ENCODE measurements around the gene FLCN. TPM values are rescaled to one million over a fixed set of nuclear protein-coding genes. Genes with fewer than 3 reads are reported as not detected.
"Not testable (repeated sequence)": the region's sequence is repeated elsewhere in the genome, so short reads cannot be mapped to it uniquely, and the experiment has no call there.

Gene FLCN
- total and polyA plus RNA-seq, 4 donors: 8.5 to 46.7 (median 28.4) TPM

- H3K27ac ChIP-seq (ENCODE audit: low read depth in 1 of 2, low read length in 2 of 2): peak within 1 kb of the TSS; percentile 85 to 94
- peak; percentile 98 for DNase-seq (ENCODE audit: low spot score)
- no peaks in the 10 kb centered on the region for H3K9me3 ChIP-seq (ENCODE audit: control insufficient read depth in 4 of 4, low read length in 3 of 4)
- H3K4me3 ChIP-seq (ENCODE audit: low read depth in 1 of 3, low read length in 3 of 3): peak within 1 kb of the TSS; percentile 74 to 97 (median 78)
- no peaks in the 10 kb centered on the region for H3K27me3 ChIP-seq (ENCODE audit: control insufficient read depth in 4 of 4, insufficient read depth in 4 of 4, low read length in 3 of 4)
- TF ChIP-seq RXRA (IDR thresholded peaks at IDR 0.05): peak; percentile 13 to 43
- no peak for TF ChIP-seq FOXA1 (IDR thresholded peaks at IDR 0.05)
- peak; percentile 94 for TF ChIP-seq YY1 (IDR thresholded peaks at IDR 0.05)
- TF ChIP-seq EGR1 (IDR thresholded peaks at IDR 0.05; ENCODE audit: low read depth in 2 of 2): no peak
- TF ChIP-seq HNF4A (conservative IDR thresholded peaks at IDR 0.05): peak in 1 of 2 donors; percentile 11
- TF ChIP-seq ZBTB33 (IDR thresholded peaks at IDR 0.05): peak; percentile 99
- TF ChIP-seq GABPA (IDR thresholded peaks at IDR 0.05 in 1 of 2, conservative IDR thresholded peaks at IDR 0.05 in 1 of 2): peak; percentile 77 to 91
- peak; percentile 54 for TF ChIP-seq SP1 (IDR thresholded peaks at IDR 0.05)
- no peaks in the 10 kb centered on the region for H3K36me3 ChIP-seq (ENCODE audit: control insufficient read depth in 4 of 4, insufficient read depth in 3 of 4, low read depth in 1 of 4, low read length in 3 of 4)
- H3K9ac ChIP-seq (ENCODE audit: low read depth in 1 of 2, low read length in 2 of 2): peak within 1 kb of the TSS; percentile 56 to 68
- H3K4me1 ChIP-seq (ENCODE audit: control insufficient read depth in 4 of 4, insufficient read depth in 4 of 4, low read length in 3 of 4): peaks cover 6 to 20% (median 15%) of the 10 kb centered on the region in 4 donors
- WGBS: under 1% methylated on average over 80 of the region's 80 CpGs
Measured at GRCh38 chr17:17280613-17281549, 43.9 kb upstream of the FLCN start, which contains the start of gene COPS3. TSS of gene COPS3 (minus strand) at chr17:17281246. CDS start at chr17:17281186, 60 bp downstream.

- no peak for TF ChIP-seq JUND (IDR thresholded peaks at IDR 0.05)
- no peak for TF ChIP-seq FOXA2 (IDR thresholded peaks at IDR 0.05)
- no peak for TF ChIP-seq FOXA1 (IDR thresholded peaks at IDR 0.05)
- TF ChIP-seq EGR1 (IDR thresholded peaks at IDR 0.05; ENCODE audit: low read depth in 2 of 2): no peak
- no peak for TF ChIP-seq RAD21 (IDR thresholded peaks at IDR 0.05)
- TF ChIP-seq CTCF (IDR thresholded peaks at IDR 0.05; ENCODE audit: low read depth, low read length, missing input control): no peak
- TF ChIP-seq RXRA (IDR thresholded peaks at IDR 0.05): no peak
- TF ChIP-seq SP1 (IDR thresholded peaks at IDR 0.05): no peak
- no peak for TF ChIP-seq NR2F2 (IDR thresholded peaks at IDR 0.05)
- no peak for TF ChIP-seq MAX (IDR thresholded peaks at IDR 0.05)
- no peak for TF ChIP-seq ATF3 (IDR thresholded peaks at IDR 0.05)
- TF ChIP-seq REST (IDR thresholded peaks at IDR 0.05): no peak
- TF ChIP-seq ZBTB33 (IDR thresholded peaks at IDR 0.05): no peak
- Histone ChIP-seq H3K27ac (ENCODE audit: low read depth in 1 of 2, low read length in 2 of 2) (no peak overlapping the region), H3K9ac (ENCODE audit: low read depth in 1 of 2, low read length in 2 of 2) (no peak overlapping the region), H3K4me3 (ENCODE audit: low read depth in 1 of 3, low read length in 3 of 3) (no peak overlapping the region), H3K27me3 (ENCODE audit: control insufficient read depth in 4 of 4, insufficient read depth in 4 of 4, low read length in 3 of 4) (no peaks in the 10 kb centered on the region), H3K4me1 (ENCODE audit: control insufficient read depth in 4 of 4, insufficient read depth in 4 of 4, low read length in 3 of 4) (peaks cover 6 to 20% (median 15%) of the 10 kb centered on the region in 4 donors), H3K36me3 (ENCODE audit: control insufficient read depth in 4 of 4, insufficient read depth in 3 of 4, low read depth in 1 of 4, low read length in 3 of 4) (peaks cover 0 to 7% (median 0%) of the 10 kb centered on the region in 4 donors), H3K9me3 (ENCODE audit: control insufficient read depth in 4 of 4, low read length in 3 of 4) (no peaks in the 10 kb centered on the region)
- DNase-seq (ENCODE audit: low spot score): no peak
- 87% methylated on average over 4 of the region's 4 CpGs for WGBS
Measured at GRCh38 chr17:17279316-17279715, 42.3 kb upstream of the FLCN start.

GRCh38 chr17:17277431-17277830 lies 40.5 kb upstream of the FLCN start:
- 97% methylated on average over 5 of the region's 5 CpGs for WGBS
- not testable (repeated sequence) for H3K9ac ChIP-seq (ENCODE audit: low read depth in 1 of 2, low read length in 2 of 2); H3K4me3 ChIP-seq (ENCODE audit: low read depth in 1 of 3, low read length in 3 of 3); DNase-seq (ENCODE audit: low spot score); H3K27me3 ChIP-seq (ENCODE audit: control insufficient read depth in 4 of 4, insufficient read depth in 4 of 4, low read length in 3 of 4); H3K27ac ChIP-seq (ENCODE audit: low read depth in 1 of 2, low read length in 2 of 2); H3K9me3 ChIP-seq (ENCODE audit: control insufficient read depth in 4 of 4, low read length in 3 of 4)
- peaks cover 1 to 24% (median 12%) of the 10 kb centered on the region in 4 donors for H3K36me3 ChIP-seq (ENCODE audit: control insufficient read depth in 4 of 4, insufficient read depth in 3 of 4, low read depth in 1 of 4, low read length in 3 of 4)
- H3K4me1 ChIP-seq (ENCODE audit: control insufficient read depth in 4 of 4, insufficient read depth in 4 of 4, low read length in 3 of 4): peaks cover 6 to 20% (median 15%) of the 10 kb centered on the region in 4 donors
